GM21423 (cell line): Measurements from ENCODE around the gene BRCA1.
"Not testable (repeated sequence)": the region's sequence is repeated elsewhere in the genome, so short reads cannot be mapped to it uniquely, and the experiment has no call there.

ENCODE experiments used
- ATAC-seq: cut with Tn5 transposase; IDR thresholded peaks from one replicate; pipeline ENCODE4 v1.9.1; 2021; ENCODE audit warnings: mild to moderate bottlenecking, moderate library complexity; ENCODE audit not compliant: unreplicated experiment

BRCA1 gene

GRCh38 chr17:43125133-43125966, at the start of gene BRCA1:
Gene BRCA1, minus strand, starts transcription at chr17:43125364. Its CDS starts 1,268 bp downstream, at chr17:43124096.
- peak; percentile 98 for ATAC-seq

GRCh38 chr17:43171586-43172487, 46.7 kb upstream of the BRCA1 start:
- no peak for ATAC-seq

- peak; percentile 72 for ATAC-seq
Observed at GRCh38 chr17:43170766-43171585, 45.8 kb upstream of the BRCA1 start, which contains the start of gene NBR1. Gene NBR1, plus strand, starts transcription at chr17:43171214. Its CDS starts 4,586 bp downstream, at chr17:43175800.

GRCh38 chr17:43170140-43170765, 45.1 kb upstream of the BRCA1 start:
- ATAC-seq = peak; percentile 61

GRCh38 chr17:43169561-43170139, 44.5 kb upstream of the BRCA1 start:
- ATAC-seq = peak; percentile 20

- not testable (repeated sequence) for ATAC-seq
Observed at GRCh38 chr17:43165971-43166370, 40.8 kb upstream of the BRCA1 start.

GRCh38 chr17:43159957-43160356, 34.8 kb upstream of the BRCA1 start:
- not testable (repeated sequence) for ATAC-seq

- ATAC-seq = not testable (repeated sequence)
Observed at GRCh38 chr17:43159232-43159631, 34.1 kb upstream of the BRCA1 start.

- ATAC-seq = no peak
Observed at GRCh38 chr17:43155666-43156065, 30.5 kb upstream of the BRCA1 start.

GRCh38 chr17:43153197-43153835, 28.2 kb upstream of the BRCA1 start:
- not testable (repeated sequence) for ATAC-seq

GRCh38 chr17:43151880-43152456, 26.8 kb upstream of the BRCA1 start:
- ATAC-seq = no peak

GRCh38 chr17:43146649-43147048, 21.5 kb upstream of the BRCA1 start:
- no peak for ATAC-seq

- no peak for ATAC-seq
Observed at GRCh38 chr17:43143201-43143600, 18.0 kb upstream of the BRCA1 start.

- ATAC-seq = no peak
Observed at GRCh38 chr17:43142153-43142552, 17.0 kb upstream of the BRCA1 start.

GRCh38 chr17:43140396-43141332, 15.5 kb upstream of the BRCA1 start:
- ATAC-seq = no peak

- ATAC-seq = not testable (repeated sequence)
Observed at GRCh38 chr17:43138531-43138930, 13.4 kb upstream of the BRCA1 start.

- ATAC-seq = not testable (repeated sequence)
Observed at GRCh38 chr17:43136574-43136973, 11.4 kb upstream of the BRCA1 start.

- no peak for ATAC-seq
Observed at GRCh38 chr17:43135454-43135819, 10.3 kb upstream of the BRCA1 start.
